Measurements from ENCODE around the gene CTU2. TPM values are rescaled to one million over a fixed set of nuclear protein-coding genes. Genes with fewer than 3 reads are reported as not detected.

Gene CTU2
- total RNA-seq, 1 donor from 2014 or later, result 6.5 TPM

- no peak for DNase-seq (ENCODE audit: low read depth in 2 of 2)
Observed at GRCh38 chr16:88727871-88728270, 21.6 kb downstream of the CTU2 start.

DNA sequence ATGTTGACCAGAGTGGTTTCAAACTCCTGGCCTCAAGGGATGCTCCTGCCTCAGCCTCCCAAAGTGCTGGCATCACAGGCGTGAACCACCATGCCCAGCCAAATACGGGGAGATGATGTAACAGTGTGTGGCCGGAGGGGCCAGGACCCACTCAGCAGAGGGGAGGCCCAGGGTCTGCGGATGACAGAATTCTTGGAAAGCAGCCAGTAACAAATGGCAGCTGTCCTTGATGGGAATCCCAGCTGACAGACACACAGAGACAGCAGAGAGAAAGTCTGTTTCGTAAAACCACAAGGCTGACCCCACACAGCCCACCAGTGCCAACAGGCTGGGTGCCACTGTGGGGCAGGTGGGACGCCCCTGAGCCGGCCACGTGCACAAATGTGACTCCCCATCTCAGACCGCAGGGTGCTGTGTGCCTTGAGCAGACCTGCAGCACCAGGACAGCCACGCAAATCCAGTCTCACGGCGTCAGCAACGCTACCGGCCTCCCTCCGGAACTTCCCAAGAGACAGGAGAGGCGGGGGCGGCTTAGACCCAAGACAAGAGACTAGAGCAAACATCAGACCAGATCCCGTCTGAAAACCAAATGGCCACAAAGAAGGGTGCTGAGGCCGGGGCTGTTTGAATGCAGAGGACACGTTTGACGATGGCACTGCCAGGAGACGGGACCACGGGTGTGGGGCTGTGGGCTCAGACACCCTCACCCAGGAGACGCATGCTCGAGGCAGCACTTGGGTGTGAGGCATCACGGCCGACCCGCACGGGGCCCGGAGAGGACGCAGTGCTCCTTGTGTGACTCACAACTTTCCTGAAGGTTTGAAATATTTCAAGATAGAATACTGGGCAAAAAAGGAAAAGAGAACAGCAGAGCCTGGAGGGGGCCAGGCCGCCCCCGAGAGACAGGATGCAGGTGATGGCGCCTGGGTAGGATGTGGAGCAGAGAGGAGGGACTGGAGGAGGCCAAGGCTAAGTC is 24.6 kb downstream of the CTU2 start:
- DNase-seq (ENCODE audit: low read depth in 2 of 2), result peak in 1 of 2 donors; percentile 38

GRCh38 chr16:88731699-88732098 is 25.4 kb downstream of the CTU2 start:
- DNase-seq (ENCODE audit: low read depth in 2 of 2), result peak; percentile 21 to 41

DNA sequence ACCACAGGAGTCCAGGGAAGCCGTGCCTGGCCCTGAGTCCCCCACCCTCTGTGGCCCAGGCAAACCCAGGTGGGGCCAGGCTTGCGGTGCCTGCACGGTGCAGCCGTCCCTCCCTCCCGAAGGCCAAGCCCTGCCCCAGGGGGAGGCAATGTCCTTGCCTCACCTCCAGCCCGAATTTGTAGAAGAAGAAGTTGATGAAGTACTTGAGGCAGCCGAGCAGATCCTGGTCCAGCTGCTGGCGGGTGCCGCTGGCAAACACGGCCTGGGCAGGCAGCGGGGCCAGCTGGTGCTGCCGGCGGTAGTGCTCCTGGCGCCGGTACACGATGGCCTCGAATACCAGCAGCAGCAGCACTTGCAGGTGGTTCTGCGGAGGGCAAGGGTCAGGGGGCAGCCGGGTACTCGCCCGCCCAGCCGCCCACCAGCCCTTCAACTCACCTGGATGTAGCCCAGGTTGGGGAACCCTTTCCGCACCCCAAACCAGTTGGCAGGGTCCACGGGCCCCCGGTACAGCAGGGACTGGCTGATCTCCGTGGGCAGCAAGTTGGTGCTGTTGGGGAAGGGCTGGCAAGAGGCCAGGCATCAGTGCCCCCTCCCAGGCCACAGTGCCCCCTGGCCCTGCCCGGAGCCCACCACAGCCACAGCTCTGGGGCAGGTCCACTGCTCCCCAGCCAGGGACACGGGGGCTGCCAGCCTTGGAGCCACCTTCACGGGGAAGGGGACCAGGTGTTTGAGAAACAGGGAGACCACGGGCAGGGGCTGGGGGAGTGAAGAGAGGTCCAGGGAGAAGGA is 26.1 kb downstream of the CTU2 start:
- DNase-seq (ENCODE audit: low read depth in 2 of 2), result no peak

DNA sequence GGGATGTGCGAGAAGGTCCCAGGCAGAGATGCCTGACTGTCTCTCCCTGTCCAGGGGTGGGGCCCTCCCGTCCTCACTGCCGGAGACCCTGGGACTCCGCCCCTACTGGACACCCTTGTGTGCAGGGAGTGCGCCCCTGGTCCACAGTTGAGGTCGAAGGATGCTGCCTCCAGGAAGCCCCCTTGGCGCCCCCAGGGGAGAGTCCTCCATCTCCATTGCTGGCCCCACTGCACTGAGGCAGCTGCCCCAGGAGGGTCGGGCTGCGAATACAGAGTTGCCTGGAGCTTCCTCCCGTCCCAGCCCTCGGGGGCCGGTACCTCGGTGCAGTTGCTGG is 26.6 kb downstream of the CTU2 start:
- no peak for DNase-seq (ENCODE audit: low read depth in 2 of 2)

DNA sequence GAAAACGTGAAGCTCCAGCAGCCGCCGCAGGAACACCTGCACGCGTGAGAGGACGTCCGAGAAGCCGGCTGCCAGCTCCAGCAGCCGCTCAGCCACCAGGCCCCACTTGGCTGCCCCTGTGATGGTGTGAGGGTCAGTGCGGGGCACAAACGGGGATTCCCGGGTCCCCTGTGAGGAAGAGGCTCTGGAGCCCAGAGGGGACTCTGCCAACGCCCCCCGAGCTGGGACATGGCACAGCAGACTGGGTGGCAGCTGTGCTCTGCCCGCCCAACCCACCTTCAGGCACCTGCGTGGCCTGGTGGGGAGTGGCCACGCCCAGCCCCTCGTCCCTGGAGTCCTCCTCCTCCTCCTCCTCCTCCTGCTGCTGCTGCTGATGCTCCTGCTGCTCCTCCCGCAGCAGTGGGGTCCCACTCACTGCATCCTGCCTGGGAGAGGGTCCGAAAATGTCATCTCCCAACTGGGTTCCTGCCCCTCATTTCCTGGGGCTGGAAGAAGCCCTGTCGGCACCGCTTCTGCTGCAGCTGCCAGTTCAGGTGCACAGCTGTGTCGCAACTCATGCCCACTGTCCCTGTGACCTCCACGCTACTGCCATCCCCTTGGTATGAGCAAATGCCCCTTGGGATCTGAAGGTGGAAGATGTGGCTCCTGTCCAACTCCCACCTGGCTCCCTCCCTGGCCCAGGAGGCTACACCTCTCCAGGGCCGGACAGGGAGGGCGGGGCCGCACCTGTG is 27.5 kb downstream of the CTU2 start:
- no peak for DNase-seq (ENCODE audit: low read depth in 2 of 2)

DNA sequence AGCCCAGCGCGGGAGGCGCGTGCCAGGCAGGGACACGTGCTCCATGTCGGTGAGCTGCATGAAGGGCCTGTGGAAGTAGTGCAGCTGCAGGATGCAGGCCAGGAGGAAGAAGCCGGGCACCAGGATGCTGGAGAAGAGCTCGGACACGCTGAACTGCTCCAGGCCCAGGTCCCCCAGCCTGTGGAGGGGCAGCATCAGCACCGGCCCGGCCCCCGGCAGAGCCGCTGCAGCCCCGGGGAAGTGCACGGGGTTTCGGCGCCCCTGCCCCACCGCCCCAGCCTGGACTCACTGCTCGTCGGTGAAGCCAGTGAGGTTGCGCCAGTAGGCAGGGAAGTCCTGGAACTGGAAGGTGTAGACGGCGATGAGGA is 28.0 kb downstream of the CTU2 start:
- DNase-seq (ENCODE audit: low read depth in 2 of 2), result no peak

- DNase-seq (ENCODE audit: low read depth in 2 of 2), result no peak
Observed at GRCh38 chr16:88735121-88735520, 28.8 kb downstream of the CTU2 start.

GRCh38 chr16:88735616-88736015 is 29.3 kb downstream of the CTU2 start:
- no peak for DNase-seq (ENCODE audit: low read depth in 2 of 2)

GRCh38 chr16:88736088-88736487 is 29.8 kb downstream of the CTU2 start:
- DNase-seq (ENCODE audit: low read depth in 2 of 2), result no peak

DNA sequence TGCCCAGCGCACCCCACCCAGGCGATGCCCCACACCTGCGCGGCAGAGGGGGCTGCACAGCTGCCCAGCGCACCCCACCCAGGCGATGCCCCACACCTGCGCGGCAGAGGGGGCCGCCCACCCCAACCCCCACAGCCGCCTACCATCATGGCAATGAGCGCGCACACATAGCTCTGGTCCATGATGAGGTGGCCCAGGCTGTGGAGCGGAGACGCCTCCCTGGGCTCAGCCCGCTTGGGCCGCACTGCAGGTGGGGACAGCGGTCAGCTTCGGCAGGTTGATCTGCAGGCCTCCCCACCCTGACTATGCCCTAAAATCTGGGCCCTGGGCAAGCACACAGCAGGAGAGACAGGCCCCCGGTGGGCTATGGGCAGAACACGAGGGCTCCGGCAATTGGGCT is 30.2 kb downstream of the CTU2 start:
- DNase-seq (ENCODE audit: low read depth in 2 of 2), result no peak

DNA sequence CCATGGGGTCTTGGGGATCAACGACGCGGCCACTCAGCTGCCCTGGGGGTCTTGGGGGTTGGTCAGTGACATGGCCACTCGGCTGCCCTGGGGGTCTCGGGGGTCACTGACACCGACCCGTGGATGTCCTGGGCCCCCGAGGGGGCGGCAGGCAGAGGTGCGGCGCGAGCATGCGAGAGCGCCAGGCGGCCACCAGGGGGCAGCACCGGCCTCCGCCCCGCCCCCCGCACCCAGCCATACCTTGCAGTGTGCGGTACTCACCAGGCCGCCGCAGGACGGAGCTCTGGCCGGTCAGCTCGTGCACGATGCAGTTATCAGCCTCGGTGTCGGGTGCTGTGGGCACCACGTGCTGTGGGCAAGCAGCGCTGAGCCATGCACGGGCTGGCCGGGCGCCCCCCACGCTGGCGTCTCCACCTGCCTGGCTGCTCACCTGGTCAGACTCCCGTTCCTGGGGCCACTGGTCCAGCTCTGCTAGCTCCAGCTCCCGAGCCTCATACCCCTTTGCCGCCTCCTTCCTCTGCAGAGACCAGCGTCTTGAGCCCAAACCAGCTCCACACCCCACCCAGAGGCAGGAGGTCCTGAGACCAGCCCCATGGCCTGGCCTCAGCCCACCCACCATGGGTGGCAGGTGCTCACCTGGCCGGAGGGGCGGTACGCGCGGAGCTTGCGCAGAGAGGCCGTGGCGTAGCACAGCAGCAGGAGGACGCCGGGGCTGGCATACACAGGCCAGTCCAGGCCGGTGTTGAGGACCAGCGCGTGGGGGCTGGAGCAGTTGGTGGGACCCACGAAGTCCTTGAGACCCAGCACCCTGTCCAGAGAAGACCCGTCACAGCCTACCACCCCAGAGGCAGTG is 31.2 kb downstream of the CTU2 start:
- peak; percentile 76 to 91 for DNase-seq (ENCODE audit: low read depth in 2 of 2)

- DNase-seq (ENCODE audit: low read depth in 2 of 2), result peak in 1 of 2 donors; percentile 75
Observed at GRCh38 chr16:88738151-88739084, 32.1 kb downstream of the CTU2 start.

DNA sequence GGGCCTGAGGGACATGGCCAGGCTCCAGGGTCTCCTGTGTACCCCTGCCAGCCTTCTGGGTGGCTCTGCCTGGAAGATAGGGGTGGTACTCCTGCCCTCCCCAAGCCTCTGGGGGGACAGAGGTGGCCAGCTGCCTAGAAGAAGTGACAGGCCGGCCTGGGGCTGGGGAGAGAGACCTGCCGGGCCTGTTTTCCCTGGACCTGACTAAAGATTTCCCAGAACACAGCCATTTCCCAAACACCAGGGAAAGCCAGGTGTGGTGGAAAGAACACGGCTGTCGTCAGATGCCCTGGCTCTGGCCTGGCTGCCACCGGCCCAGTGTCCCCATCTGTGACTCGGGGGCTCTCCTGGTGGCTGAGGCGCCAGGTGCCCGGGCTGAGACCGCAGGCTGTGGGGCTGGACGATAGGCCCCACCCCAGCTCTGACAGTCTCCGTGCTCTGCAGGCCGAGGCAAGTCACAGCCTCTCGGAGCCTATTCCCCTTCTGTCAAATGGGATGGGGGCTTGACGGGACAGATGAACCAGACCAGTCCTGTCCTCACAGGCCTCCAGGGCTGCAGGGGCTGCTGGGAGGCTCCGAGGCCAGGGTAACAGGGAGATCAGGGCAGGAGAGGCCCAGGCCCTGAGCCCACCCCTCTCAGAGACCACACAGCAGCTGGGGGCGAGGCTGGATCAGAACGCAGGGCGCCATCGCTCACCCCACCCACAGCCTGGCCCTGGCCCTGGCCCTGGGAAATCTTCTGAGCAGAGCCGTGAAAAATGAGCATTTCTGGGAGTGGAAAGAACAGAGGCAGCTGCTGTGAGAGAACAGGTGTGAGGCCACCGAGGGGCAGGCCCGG is 33.1 kb downstream of the CTU2 start:
- DNase-seq (ENCODE audit: low read depth in 2 of 2), result no peak

GRCh38 chr16:88739977-88740726 is 33.8 kb downstream of the CTU2 start:
- no peak for DNase-seq (ENCODE audit: low read depth in 2 of 2)

GRCh38 chr16:88740727-88741055 is 34.4 kb downstream of the CTU2 start:
- no peak for DNase-seq (ENCODE audit: low read depth in 2 of 2)

- no peak for DNase-seq (ENCODE audit: low read depth in 2 of 2)
Observed at GRCh38 chr16:88741368-88741767, 35.1 kb downstream of the CTU2 start.

DNA sequence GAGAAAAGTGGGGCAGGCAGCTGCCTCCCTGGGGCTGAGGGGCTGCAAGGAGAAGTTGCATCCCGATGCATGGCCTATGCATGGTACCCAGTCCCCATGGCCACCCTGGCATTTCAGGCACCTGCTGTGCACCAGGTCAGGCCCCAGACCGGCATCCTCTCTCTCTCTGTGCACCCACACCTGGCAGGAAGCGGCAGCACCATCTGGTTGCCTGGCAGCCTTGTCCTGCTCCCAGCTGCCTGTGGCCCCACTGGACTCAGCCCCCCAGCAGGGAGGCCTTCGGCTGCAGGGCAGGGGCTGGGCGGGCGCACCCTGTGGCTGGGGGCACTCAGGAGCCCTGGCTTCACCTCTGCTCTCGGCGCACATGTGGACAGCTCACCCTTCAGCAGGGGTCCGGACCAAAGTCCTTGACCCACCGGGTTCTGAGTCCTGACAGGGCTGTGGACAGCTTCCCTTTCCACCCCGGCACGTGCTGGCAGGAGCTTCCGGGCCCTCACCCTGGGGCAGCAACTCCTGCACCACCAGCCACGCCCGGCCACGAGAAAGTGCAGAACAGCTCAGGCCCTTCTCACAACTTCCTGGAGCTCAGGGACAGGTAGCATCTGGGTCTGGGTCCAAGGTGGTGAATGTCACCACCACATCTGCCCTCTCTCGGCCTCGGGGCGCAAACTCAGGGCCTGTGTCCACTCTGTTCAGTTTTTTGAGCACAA is 36.7 kb downstream of the CTU2 start:
- no peak for DNase-seq (ENCODE audit: low read depth in 2 of 2)

All from lung microvascular endothelial cell (primary cell).